ENCODE measurements around the gene BAD.
A peak's percentile ranks its signal among the peaks of the same experiment; 100 is the strongest.

The BAD gene

DNA sequence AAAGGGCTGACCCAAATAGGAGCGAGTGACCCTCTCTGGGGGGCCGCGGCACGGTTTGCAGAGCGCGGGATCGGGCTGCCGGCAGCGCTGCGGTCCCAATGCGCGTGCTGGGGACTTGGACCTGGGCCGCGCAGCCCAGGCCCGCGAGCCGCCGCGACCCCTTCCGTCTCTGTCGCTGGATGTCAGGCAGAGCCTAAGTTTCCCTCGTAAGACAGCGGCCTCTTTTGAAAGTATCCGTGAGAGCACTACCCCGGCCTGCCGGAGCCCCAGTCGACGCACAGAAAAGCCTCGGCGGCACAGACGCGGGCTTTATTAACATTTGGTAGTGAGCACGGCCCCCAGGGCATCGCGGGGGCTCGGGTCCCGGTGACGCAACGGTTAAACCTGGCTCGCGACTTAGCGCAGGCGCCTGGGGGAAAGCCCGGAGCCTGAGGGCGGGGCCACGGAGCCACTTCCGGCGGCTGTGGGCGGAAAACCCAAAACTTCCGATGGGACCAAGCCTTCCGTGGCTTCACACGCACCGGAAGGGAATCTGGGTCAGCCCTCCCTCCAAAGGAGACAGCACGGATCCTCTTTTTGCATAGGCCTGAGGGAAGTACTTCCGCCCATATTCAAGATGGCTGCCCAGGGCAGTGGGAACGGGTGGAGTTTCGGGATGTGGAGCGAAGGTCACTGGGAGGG, 14.8 kb downstream of the BAD start:
- TF ChIP-seq, protein P1, sequence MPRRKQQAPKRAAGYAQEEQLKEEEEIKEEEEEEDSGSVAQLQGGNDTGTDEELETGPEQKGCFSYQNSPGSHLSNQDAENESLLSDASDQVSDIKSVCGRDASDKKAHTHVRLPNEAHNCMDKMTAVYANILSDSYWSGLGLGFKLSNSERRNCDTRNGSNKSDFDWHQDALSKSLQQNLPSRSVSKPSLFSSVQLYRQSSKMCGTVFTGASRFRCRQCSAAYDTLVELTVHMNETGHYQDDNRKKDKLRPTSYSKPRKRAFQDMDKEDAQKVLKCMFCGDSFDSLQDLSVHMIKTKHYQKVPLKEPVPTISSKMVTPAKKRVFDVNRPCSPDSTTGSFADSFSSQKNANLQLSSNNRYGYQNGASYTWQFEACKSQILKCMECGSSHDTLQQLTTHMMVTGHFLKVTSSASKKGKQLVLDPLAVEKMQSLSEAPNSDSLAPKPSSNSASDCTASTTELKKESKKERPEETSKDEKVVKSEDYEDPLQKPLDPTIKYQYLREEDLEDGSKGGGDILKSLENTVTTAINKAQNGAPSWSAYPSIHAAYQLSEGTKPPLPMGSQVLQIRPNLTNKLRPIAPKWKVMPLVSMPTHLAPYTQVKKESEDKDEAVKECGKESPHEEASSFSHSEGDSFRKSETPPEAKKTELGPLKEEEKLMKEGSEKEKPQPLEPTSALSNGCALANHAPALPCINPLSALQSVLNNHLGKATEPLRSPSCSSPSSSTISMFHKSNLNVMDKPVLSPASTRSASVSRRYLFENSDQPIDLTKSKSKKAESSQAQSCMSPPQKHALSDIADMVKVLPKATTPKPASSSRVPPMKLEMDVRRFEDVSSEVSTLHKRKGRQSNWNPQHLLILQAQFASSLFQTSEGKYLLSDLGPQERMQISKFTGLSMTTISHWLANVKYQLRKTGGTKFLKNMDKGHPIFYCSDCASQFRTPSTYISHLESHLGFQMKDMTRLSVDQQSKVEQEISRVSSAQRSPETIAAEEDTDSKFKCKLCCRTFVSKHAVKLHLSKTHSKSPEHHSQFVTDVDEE (CRISPR knock-in tag; IDR thresholded peaks at IDR 0.05): peak; percentile 17; the same call in 1 of the 2 replicates
- TF ChIP-seq, protein P2, sequence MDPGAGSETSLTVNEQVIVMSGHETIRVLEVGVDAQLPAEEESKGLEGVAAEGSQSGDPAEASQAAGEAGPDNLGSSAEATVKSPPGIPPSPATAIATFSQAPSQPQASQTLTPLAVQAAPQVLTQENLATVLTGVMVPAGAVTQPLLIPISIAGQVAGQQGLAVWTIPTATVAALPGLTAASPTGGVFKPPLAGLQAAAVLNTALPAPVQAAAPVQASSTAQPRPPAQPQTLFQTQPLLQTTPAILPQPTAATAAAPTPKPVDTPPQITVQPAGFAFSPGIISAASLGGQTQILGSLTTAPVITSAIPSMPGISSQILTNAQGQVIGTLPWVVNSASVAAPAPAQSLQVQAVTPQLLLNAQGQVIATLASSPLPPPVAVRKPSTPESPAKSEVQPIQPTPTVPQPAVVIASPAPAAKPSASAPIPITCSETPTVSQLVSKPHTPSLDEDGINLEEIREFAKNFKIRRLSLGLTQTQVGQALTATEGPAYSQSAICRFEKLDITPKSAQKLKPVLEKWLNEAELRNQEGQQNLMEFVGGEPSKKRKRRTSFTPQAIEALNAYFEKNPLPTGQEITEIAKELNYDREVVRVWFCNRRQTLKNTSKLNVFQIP (CRISPR knock-in tag; IDR thresholded peaks at IDR 0.05; ENCODE audit: borderline replicate concordance, low read depth): no peak
- TF ChIP-seq, protein P3, sequence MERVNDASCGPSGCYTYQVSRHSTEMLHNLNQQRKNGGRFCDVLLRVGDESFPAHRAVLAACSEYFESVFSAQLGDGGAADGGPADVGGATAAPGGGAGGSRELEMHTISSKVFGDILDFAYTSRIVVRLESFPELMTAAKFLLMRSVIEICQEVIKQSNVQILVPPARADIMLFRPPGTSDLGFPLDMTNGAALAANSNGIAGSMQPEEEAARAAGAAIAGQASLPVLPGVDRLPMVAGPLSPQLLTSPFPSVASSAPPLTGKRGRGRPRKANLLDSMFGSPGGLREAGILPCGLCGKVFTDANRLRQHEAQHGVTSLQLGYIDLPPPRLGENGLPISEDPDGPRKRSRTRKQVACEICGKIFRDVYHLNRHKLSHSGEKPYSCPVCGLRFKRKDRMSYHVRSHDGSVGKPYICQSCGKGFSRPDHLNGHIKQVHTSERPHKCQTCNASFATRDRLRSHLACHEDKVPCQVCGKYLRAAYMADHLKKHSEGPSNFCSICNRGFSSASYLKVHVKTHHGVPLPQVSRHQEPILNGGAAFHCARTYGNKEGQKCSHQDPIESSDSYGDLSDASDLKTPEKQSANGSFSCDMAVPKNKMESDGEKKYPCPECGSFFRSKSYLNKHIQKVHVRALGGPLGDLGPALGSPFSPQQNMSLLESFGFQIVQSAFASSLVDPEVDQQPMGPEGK (CRISPR knock-in tag; IDR thresholded peaks at IDR 0.05; ENCODE audit: borderline replicate concordance): peak; percentile 64; the same call in 1 of the 2 replicates
- no peak for TF ChIP-seq ZNF70 (CRISPR knock-in tag; IDR thresholded peaks at IDR 0.05)
- TF ChIP-seq RARB (CRISPR knock-in tag; IDR thresholded peaks at IDR 0.05): no peak
- TF ChIP-seq ZNF8 (CRISPR knock-in tag; IDR thresholded peaks at IDR 0.05): no peak
- TF ChIP-seq ISL1 (CRISPR knock-in tag; IDR thresholded peaks at IDR 0.05): no peak
- ATAC-seq: peak; percentile 87

DNA sequence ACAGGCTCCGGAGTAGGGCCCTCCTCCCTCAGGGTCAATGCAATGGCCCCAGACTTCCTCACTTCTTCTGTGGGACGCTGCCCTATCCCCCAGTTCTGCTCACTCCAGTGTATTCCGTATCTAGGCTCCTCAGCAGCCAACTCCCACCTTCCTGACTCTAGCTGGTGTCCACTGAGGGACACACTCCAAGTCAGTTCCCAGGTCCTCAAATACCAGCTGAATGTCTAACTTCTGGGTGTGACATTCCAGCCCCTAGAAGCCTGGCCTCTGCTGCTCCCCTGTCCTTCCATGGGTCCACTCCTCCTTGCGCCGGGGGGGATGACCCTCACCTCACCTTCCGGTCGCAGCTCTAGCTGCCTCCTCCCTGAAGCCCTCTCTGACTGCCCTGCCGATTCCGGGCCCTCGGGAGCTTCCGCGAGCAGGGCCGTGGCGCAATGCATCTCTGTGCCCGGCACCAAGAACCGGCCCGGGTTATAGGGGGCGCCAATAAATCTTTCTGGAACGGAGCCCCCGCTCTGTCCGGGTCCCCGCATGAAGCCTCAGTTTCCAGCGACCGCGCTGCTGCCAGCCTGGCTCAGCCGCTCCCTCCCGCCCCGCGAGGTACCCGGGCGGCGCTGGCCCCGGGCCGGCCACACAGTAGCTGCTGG, 15.4 kb downstream of the BAD start:
- TF ChIP-seq, protein P3 (CRISPR knock-in tag; IDR thresholded peaks at IDR 0.05; ENCODE audit: borderline replicate concordance): peak; percentile 60
- no peak; the same call in 1 of the 2 replicates for TF ChIP-seq ESRRG (CRISPR knock-in tag; IDR thresholded peaks at IDR 0.05)
- no peak for TF ChIP-seq ZFP3 (CRISPR knock-in tag; IDR thresholded peaks at IDR 0.05)
- TF ChIP-seq PPARA (CRISPR knock-in tag; IDR thresholded peaks at IDR 0.05; ENCODE audit: borderline replicate concordance): no peak
- ATAC-seq: peak; percentile 8

DNA sequence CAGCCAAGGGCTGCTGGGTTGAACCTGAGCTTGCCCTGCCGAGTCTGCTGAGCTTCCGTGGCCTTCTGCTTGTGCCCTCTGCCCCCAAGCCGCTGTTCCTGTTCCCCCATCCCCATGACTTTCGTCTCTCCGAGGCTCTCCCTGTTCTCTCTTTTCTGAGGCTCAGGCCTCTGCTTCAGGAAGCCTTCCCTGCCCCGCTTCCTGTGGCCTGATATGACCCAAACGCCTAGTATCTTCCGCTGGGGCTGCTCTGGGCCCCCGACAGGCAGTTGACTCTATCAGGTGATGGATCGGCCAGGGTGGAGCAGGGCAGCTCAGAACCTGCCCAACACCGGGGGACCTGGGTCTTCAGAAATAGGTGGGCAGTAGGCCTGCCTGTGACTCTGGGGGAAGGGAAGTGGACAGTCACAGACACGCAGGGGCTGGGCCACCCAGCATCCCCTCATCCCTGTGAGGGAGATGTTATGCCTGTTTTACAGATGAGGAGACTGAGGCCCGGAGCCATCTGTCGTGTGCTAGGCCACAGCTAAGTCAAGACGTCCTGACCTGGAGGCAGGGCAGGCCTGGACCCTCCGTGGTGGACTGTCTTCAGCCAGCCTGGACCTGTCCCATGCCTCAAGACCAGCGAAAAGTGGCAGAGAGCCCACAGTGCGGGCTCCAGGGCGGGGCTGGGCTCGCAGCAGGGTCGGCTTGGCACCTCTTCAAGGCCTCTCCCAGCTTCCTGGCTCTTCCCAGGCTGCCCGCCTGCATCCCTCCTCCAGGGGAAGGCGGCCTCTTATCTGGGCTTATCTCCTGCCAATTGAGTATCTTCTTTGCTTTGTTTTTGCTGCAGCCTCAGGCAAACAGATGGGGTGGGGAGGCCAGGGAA, 16.2 kb downstream of the BAD start:
- TF ChIP-seq ZFP3 (CRISPR knock-in tag; IDR thresholded peaks at IDR 0.05) (0 out of 2 replicates have a peak, but pooled peaks have one; percentile 29), CSDC2 (CRISPR knock-in tag; IDR thresholded peaks at IDR 0.05) (0 out of 2 replicates have a peak, but pooled peaks have one; percentile 14), TCF4 (CRISPR knock-in tag; IDR thresholded peaks at IDR 0.05; ENCODE audit: borderline replicate concordance) (0 out of 2 replicates have a peak, but pooled peaks have one; percentile 40), PPARA (CRISPR knock-in tag; IDR thresholded peaks at IDR 0.05; ENCODE audit: borderline replicate concordance) (0 out of 2 replicates have a peak, but pooled peaks have one; percentile 19), ZNF8 (CRISPR knock-in tag; IDR thresholded peaks at IDR 0.05) (no peak)
- TF ChIP-seq, protein P4, sequence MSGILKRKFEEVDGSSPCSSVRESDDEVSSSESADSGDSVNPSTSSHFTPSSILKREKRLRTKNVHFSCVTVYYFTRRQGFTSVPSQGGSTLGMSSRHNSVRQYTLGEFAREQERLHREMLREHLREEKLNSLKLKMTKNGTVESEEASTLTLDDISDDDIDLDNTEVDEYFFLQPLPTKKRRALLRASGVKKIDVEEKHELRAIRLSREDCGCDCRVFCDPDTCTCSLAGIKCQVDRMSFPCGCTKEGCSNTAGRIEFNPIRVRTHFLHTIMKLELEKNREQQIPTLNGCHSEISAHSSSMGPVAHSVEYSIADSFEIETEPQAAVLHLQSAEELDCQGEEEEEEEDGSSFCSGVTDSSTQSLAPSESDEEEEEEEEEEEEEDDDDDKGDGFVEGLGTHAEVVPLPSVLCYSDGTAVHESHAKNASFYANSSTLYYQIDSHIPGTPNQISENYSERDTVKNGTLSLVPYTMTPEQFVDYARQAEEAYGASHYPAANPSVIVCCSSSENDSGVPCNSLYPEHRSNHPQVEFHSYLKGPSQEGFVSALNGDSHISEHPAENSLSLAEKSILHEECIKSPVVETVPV (CRISPR knock-in tag; IDR thresholded peaks at IDR 0.05): no peak
- ATAC-seq: peak; percentile 7
